AG04450 (cell line): ENCODE data around the gene PHRF1. TPM values are rescaled to one million over a fixed set of nuclear protein-coding genes. Genes with fewer than 3 reads are reported as not detected.
A peak's percentile ranks its signal among the peaks of the same experiment; 100 is the strongest.

Source experiments
- CTCF ChIA-PET: fragments of 300-600, 350-600 bp; formaldehyde crosslinking; extraction: SDS; loops from one replicate; lab custom pipeline; 2022; ENCODE audit warnings: antibody characterized with exemption, inconsistent platforms; lab: Charles Lee
- POLR2A ChIA-PET: fragments of 350-600 bp; formaldehyde crosslinking; extraction: SDS; loops from one replicate; lab custom pipeline; 2021; ENCODE audit warnings: antibody characterized with exemption, inconsistent platforms; lab: Yijun Ruan, JAX
- DNase-seq: peaks from one replicate; pipeline ENCODE4 v3.0.0-alpha.2; 2011; ENCODE audit warnings: low read depth, low spot score
- H3K27ac ChIP-seq: one replicate; pipeline ENCODE4 v1.5.1; 2012; ENCODE audit warnings: low read depth, low read length, control low read depth
- H3K27me3 ChIP-seq: one replicate; pipeline ENCODE4 v1.6.0; 2012; ENCODE audit warnings: low read length; ENCODE audit not compliant: control insufficient read depth, insufficient read depth
- H3K4me3 ChIP-seq: 2 replicates; pipeline ENCODE4 v1.5.1; 2011; ENCODE audit warnings: mild to moderate bottlenecking, low read depth, low read length, control low read depth
- H3K9me3 ChIP-seq: 2 replicates; pipeline ENCODE4 v1.5.1; 2012; ENCODE audit warnings: low read length; ENCODE audit not compliant: control insufficient read depth, insufficient read depth
- CTCF ChIP-seq: IDR thresholded peaks from 2 replicates; pipeline ENCODE4 v1.5.1; 2011; ENCODE audit warnings: low read depth, low read length, control low read depth, inconsistent platforms
- polyA plus RNA-seq: library from polyadenylated mRNA; depleted of rRNA; stranded (reverse); fragments of >200 nt; gene quantifications from 2 replicates; pipeline ENCODE4 v1.2.3, GENCODE V29; 2011

PHRF1 gene
- polyA plus RNA-seq, 1 experiment, result 7.3 TPM

GRCh38 chr11:574632-575312, 1.5 kb upstream of the PHRF1 start:
- Histone ChIP-seq H3K4me3 (peak overlapping the region; percentile 66), H3K9me3 (no peaks in the 10 kb centered on the region; the same call in 1 of the 2 replicates), H3K27ac (no peak overlapping the region), H3K27me3 (peaks cover 8% of the 10 kb centered on the region)
- DNase-seq, result no peak
- no peak for TF ChIP-seq CTCF
- ChIA-PET POLR2A (interaction anchor here (1.0 to 1.4 kb wide), 2 partner anchors 38 to 121 kb away, joined by 3 to 4 read pairs; partner anchors contain the start of gene TMEM80), CTCF (no interaction called here)

- H3K4me3 ChIP-seq, result peak overlapping the region; percentile 66
- CTCF ChIA-PET, result no interaction called here
- POLR2A ChIA-PET, result interaction anchor here (0.6 to 1.4 kb wide), 9 partner anchors 8 to 220 kb away, joined by 3 to 13 read pairs (median 3); partner anchors contain the start of genes HRAS, RNH1 and TMEM80
- H3K27ac ChIP-seq, result no peak overlapping the region
- DNase-seq, result no peak
- no peak for TF ChIP-seq CTCF
- H3K27me3 ChIP-seq, result peaks cover 8% of the 10 kb centered on the region
- H3K9me3 ChIP-seq, result no peaks in the 10 kb centered on the region; the same call in 1 of the 2 replicates
These were observed 816 bp upstream of the PHRF1 start for GRCh38 chr11:575313-575995.

GRCh38 chr11:576811-577610, 741 bp downstream of the PHRF1 start:
- Histone ChIP-seq H3K27me3 (peaks cover 8% of the 10 kb centered on the region), H3K4me3 (peak overlapping the region; percentile 91), H3K9me3 (no peaks in the 10 kb centered on the region; the same call in 1 of the 2 replicates), H3K27ac (no peak overlapping the region)
- no peak for DNase-seq
- POLR2A ChIA-PET, result interaction anchor here (1.1 to 1.6 kb wide), 2 partner anchors 8 to 10 kb away, joined by 3 read pairs; no protein-coding TSS in a partner anchor
- no peak for TF ChIP-seq CTCF
- CTCF ChIA-PET, result interaction anchor here (0.8 kb wide), 1 partner anchor 147 kb away, joined by 4 read pairs; no protein-coding TSS in a partner anchor

GRCh38 chr11:577611-577894, 1.3 kb downstream of the PHRF1 start:
- POLR2A ChIA-PET, result interaction anchor here (1.1 to 1.6 kb wide), 2 partner anchors 9 to 10 kb away, joined by 3 read pairs; no protein-coding TSS in a partner anchor
- CTCF ChIA-PET, result no interaction called here
- Histone ChIP-seq H3K27me3 (peaks cover 8% of the 10 kb centered on the region), H3K9me3 (no peaks in the 10 kb centered on the region; the same call in 1 of the 2 replicates), H3K4me3 (peak overlapping the region; percentile 91), H3K27ac (no peak overlapping the region)
- DNase-seq, result no peak
- TF ChIP-seq CTCF, result no peak
